GM19438 (cell line): ENCODE results near the gene TMBIM1.

Experiments used
- ATAC-seq: cut with Tn5 transposase; IDR thresholded peaks from one replicate; pipeline ENCODE4 v1.9.1; 2021; ENCODE audit warnings: low read depth; ENCODE audit not compliant: unreplicated experiment

Gene TMBIM1

GRCh38 chr2:218260742-218261422 is 31.4 kb downstream of the TMBIM1 start, which contains the start of gene GPBAR1:
TSS of gene GPBAR1 (plus strand) at chr2:218261015. CDS start at chr2:218262725, 1,710 bp downstream.
- ATAC-seq = no peak

DNA sequence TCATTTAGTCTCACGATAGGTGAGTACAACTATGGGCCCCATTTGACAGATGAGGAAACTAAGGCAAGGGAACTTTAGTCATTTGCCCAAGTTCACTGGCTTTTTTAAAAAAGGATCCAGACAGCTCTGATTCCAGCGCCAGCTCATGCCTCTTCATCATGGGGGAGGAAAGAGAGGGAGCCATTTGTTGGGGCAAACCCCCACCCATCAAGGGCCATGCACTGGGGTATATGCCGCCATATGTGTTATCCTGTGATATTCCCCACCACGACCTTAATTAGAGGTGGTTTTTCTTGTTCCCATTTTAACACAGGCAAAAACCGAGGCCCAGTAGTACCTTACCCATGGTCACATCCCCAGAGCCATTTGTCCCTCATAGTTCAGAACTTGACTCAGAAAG is 32.1 kb downstream of the TMBIM1 start:
- no peak for ATAC-seq

- ATAC-seq = no peak
These were observed 33.0 kb downstream of the TMBIM1 start for GRCh38 chr2:218259099-218259961.

GRCh38 chr2:218257390-218257981 is 34.8 kb downstream of the TMBIM1 start:
- ATAC-seq = peak; percentile 74

DNA sequence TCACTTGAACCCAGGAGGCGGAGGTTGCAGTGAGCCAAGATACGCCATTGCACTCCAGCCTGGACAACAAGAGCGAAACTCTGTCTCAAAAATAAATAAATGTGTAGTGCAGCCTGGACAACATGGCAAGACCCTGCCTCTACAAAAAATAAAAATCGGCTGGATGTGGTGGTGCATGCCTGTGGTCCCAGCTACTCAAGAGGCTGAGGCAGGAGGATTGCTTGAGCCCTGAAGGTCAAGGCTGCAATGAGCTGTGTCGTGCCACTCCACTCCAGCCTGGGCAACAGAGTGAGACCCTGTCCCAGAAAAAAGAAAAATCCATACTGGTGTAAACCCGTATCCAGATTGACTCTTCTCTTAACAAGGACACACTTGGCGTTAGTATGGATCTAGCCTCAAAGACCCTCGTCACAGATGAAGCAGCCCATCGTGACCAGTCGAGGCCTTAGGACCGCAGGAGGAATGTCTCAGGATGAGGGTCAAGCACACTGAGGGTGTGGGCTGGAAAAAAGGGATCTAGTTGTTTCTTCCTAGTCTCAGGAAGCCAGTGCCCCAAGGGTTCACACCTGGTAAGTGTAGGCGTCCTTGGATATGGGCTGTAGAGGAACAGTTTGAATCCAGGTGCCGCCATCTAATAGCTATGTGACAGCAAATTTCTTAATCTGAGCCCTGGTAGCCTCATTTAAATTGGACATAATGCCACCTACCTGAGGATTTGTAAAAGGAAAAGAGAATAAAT is 35.5 kb downstream of the TMBIM1 start:
- ATAC-seq = no peak

DNA sequence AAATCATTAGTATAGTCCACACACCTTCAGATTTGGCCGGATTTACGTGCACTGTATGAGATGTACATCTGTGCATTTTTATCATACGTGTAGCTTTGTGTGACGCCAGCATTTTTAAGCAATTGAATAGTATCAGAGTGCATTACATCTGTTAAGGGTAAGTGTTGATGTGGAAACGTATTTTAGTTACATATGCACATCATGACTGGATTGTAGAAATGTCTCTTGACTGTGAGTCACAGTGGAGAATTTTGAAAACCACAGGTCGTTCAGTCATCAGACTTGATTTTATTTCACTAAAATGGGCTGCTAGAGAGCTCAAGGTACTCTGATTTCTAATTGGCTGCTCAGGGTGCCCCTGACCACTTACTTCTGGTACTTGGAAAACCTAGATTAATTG is 36.9 kb downstream of the TMBIM1 start:
- ATAC-seq = no peak

DNA sequence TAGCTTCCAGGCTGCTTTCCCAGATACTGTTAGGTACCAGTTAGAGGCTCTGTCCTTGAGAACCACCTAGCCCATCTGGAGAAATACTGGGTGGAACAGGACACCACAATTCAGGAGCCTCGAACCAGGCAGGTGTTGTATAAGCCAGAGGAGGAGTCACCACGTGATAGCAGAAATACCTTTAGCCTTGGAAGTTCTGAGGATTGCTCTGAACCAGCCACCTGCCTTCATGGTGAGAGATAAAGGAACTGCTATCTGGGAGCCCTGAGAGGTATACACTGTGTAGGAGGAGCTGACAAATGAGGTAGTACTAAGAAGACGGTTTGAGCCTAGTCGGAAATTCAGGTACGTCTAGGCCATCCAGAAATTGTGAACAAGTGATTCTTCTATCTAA is 39.1 kb downstream of the TMBIM1 start:
- ATAC-seq = no peak

DNA sequence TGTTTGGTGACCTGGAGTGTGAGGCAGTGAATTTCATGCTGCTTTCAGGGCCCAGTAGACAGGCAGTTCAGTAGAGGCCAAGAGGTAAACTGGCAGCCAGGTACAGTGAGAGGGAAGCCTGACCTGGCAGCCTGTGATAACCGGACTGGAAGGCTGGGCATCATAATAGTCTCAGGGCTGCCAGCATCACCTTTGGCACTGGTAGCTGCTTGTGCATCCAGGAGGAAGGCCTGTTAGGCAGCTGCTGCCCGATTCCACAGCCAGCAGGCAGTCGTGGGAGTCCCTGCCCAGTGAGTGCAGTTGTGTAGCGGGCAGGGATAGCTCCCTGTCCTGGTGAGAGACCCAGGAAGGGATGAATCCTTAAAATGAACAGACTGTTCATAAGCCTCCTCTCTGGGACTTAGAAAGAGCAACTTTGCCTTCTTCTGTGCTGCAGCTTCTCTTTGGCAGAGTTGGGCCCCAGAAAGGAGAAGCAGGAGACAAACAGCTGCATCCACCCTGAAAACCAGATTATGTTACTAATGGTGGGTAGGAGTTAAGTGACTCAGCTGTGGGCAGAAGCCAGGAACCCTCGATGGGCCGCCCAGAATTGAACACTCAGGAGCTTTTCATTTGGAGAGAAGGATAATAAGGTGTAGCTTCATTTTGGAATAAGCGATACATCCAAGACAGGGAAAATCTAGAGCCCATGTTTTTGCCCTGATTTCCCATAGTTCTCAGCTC is 39.6 kb downstream of the TMBIM1 start:
- no peak for ATAC-seq

DNA sequence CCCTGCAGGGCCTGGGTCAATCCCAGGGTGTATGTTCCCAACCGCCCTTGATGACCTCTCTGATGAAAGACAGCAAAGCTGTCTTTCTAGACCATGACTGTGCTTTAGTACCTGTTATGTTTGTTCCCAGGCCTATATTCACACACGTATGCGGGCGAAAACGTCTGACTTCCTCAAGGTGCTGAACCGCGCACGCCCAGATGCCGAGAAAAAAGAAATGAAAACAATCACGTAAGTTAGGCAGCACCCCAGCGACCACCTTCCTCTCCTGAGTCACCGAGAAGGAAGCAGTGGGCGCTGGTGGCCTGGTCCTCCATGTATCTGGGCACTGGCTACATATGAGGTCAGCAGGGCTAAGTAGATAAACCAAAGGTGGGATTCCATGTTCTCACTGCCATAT is 42.6 kb downstream of the TMBIM1 start:
- no peak for ATAC-seq

DNA sequence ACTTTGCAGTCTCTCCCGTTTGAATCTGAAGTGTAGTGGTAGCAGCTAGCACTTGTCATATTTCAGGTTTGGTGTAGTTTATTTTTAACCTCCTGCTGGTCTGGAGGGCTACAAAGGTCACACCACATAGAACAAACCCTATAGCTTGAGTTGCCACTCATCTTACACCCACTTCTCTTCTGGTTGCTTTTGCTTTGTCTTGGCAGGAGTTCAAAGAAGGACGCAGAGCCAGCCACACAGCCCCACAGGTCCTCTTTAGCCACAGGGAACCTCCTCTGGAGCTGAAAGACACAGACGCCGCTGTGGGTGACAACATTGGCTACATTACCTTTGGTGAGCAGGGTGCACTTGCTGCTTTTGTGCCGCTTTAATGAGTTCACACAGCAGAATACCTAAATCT is 47.1 kb downstream of the TMBIM1 start:
- ATAC-seq = no peak

GRCh38 chr2:218244665-218245064 is 47.6 kb downstream of the TMBIM1 start:
- ATAC-seq = no peak

GRCh38 chr2:218244204-218244603 is 48.1 kb downstream of the TMBIM1 start:
- no peak for ATAC-seq

DNA sequence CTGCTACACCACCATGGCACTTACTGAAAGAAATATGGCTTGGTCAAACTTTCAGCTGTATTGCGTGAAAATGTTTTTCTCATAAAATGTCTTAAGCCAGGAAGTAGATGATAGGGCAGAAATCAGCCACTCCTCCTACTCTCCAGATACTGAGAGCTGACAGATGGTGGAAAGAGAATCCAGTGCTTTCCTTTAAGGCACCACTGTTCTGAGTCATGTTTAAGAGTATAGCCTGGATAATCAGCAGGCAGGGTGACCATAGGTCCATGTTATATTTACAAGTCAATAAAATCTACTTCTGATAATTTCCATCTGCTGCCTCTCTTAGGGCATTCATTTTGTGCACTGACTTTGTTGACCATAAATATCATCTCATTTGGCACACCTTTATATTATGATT is 53.4 kb downstream of the TMBIM1 start:
- ATAC-seq = no peak

GRCh38 chr2:218236829-218237228 is 55.5 kb downstream of the TMBIM1 start:
- no peak for ATAC-seq

DNA sequence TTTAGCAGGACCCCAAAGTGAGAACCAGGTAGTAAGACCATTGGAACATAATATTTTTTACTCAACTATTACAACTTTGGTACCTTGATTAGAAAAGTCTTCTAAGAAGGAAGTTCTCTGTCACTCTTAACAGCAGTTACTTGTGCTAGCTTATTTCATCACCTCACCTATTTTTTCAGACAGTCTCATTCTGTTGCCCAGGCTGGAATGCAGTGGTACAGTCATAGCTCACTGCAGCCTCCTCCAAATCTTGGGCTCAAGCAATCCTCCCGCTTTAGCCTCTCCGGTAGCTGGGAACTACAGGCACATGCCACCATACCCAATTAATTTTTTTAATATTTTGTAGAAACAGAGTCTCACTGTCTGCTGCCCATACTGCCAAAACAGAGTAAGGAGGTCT is 57.3 kb downstream of the TMBIM1 start:
- no peak for ATAC-seq

DNA sequence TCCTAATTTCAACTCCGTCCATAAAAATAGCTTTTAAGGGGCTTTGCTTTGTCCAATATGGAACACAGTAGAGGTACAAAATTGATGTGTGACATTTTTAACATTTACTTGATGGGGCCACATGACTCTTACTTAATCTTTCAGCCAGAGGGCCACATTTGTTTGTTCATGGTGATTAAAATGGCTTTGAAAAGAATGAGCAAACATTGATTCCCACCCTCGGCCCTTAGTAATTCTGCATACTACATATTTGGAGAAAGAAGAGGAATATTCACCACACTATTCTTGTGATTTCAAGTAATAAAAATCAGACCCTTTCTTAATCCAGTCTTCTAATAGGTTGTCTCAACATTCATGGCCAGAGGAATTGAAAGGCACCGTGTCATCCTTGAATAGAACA is 57.8 kb downstream of the TMBIM1 start:
- no peak for ATAC-seq

DNA sequence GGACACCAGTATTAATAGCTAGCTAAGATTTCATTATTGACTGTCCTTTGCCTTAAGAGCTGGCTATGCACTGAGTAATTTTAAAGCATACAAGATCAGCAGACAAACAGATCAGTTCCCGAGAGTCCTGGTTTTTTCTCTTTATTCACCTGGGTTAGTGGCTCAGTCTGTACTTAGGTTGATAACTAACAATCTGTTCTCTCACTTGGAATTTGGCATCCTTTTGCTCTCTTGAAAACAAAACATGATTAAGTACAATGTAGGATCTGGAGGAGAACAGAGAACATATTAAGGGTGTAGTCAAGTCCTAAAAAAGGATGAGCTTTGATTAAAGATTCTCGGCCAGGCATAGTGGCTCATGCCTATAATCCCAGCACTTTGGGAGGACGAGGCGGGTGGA is 58.8 kb downstream of the TMBIM1 start:
- ATAC-seq = no peak

DNA sequence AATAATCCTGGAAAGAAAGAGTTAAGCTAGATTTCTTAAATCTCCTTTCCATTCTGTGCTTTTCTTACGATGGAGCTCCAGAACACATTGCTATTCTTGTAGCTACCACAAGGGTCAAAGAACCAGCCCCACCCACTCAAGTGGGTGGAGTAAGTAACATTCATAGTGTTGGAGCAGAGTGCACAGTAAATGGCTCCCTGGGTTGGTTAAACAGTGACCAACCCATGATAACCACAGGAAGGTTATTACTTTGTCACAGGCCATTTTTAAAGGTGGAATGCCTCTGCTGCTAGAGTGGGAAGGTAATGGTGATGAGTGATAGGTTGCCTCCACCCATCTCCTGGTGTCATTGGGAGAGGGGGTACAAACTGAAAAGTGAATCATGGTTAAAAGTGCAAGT is 61.4 kb downstream of the TMBIM1 start:
- peak; percentile 67 for ATAC-seq

GRCh38 chr2:218229851-218230250 is 62.5 kb downstream of the TMBIM1 start:
- no peak for ATAC-seq

- ATAC-seq = peak; percentile 80
These were observed 63.1 kb downstream of the TMBIM1 start for GRCh38 chr2:218229239-218229638.
